GM23338 (cell line): ENCODE results near the gene OSBPL3. TPM values are rescaled to one million over a fixed set of nuclear protein-coding genes. Genes with fewer than 3 reads are reported as not detected.

Experiments
- ATAC-seq: fragments of 200-7000 bp; cut with Tn5 transposase; 3 replicates; pipeline ENCODE4 v1.9.1; 2020
- DNase-seq: peaks from one replicate; pipeline ENCODE4 v3.0.0-alpha.2; 2015; ENCODE audit warnings: low spot score
- H2AFZ ChIP-seq: fragments of 200-600 bp; sonication (generic); 2 replicates; pipeline ENCODE4 v1.8.0; 2016; ENCODE audit warnings: antibody characterized with exemption, mild to moderate bottlenecking, moderate library complexity
- H3F3A ChIP-seq: fragments of 200-600 bp; sonication (generic); replicated peaks from 2 replicates; pipeline ENCODE4 v1.8.0; 2017; ENCODE audit warnings: antibody characterized with exemption, mixed run types, low read depth
- H3K27ac ChIP-seq: fragments of 200-600 bp; sonication (generic); 2 replicates; pipeline ENCODE4 v1.6.1; 2016; ENCODE audit warnings: low read depth
- H3K27me3 ChIP-seq: fragments of 200-600 bp; sonication (generic); 2 replicates; pipeline ENCODE4 v1.8.0; 2016; ENCODE audit warnings: mild to moderate bottlenecking, mixed run types, moderate library complexity; ENCODE audit not compliant: insufficient read depth
- H3K36me3 ChIP-seq: fragments of 200-600 bp; sonication (generic); 2 replicates; pipeline ENCODE4 v1.8.0; 2016; ENCODE audit warnings: mild to moderate bottlenecking; ENCODE audit not compliant: insufficient read depth
- H3K4me1 ChIP-seq: fragments of 200-600 bp; sonication (generic); 2 replicates; pipeline ENCODE4 v1.8.0; 2016; ENCODE audit warnings: mild to moderate bottlenecking, moderate library complexity; ENCODE audit not compliant: insufficient read depth
- H3K4me2 ChIP-seq: fragments of 200-600 bp; sonication (generic); 2 replicates; pipeline ENCODE4 v1.7.1; 2017; ENCODE audit warnings: mixed run types
- H3K4me3 ChIP-seq: fragments of 200-600 bp; sonication (generic); 2 replicates; pipeline ENCODE4 v1.6.1; 2016; ENCODE audit warnings: mixed run types
- H3K79me2 ChIP-seq: fragments of 200-600 bp; sonication (generic); replicated peaks from 2 replicates; pipeline ENCODE4 v1.8.0; 2017; ENCODE audit warnings: mild to moderate bottlenecking; ENCODE audit not compliant: insufficient read depth
- H3K9me2 ChIP-seq: fragments of 200-600 bp; sonication (generic); 2 replicates; pipeline ENCODE4 v1.8.0; 2017; ENCODE audit not compliant: insufficient read depth
- H4K20me1 ChIP-seq: fragments of 200-600 bp; sonication (generic); replicated peaks from 2 replicates; pipeline ENCODE4 v1.8.0; 2017; ENCODE audit warnings: mild to moderate bottlenecking; ENCODE audit not compliant: insufficient read depth
- H3K27ac Mint-ChIP-seq: 2 replicates; pipeline ENCODE4 v1.8.0; 2020; ENCODE audit warnings: inconsistent platforms, mild to moderate bottlenecking, moderate library complexity, mixed read lengths
- H3K27me3 Mint-ChIP-seq: 3 replicates; pipeline ENCODE4 v1.8.0; 2022; ENCODE audit warnings: low read depth, mild to moderate bottlenecking, moderate library complexity, mixed read lengths, inconsistent platforms; ENCODE audit not compliant: insufficient read depth, poor library complexity
- H3K36me3 Mint-ChIP-seq: 3 replicates; pipeline ENCODE4 v1.8.0; 2021; ENCODE audit warnings: low read depth, mild to moderate bottlenecking, inconsistent platforms, moderate library complexity, mixed read lengths
- H3K4me1 Mint-ChIP-seq: 3 replicates; pipeline ENCODE4 v1.8.0; 2020; ENCODE audit warnings: mild to moderate bottlenecking, inconsistent platforms, mixed read lengths
- H3K4me3 Mint-ChIP-seq: 3 replicates; pipeline ENCODE4 v1.8.0; 2021; ENCODE audit warnings: moderate library complexity, mild to moderate bottlenecking, inconsistent platforms, mixed read lengths
- H3K9me3 Mint-ChIP-seq: 3 replicates; pipeline ENCODE4 v1.8.0; 2020; ENCODE audit warnings: moderate library complexity, mild to moderate bottlenecking, inconsistent platforms, mixed read lengths
- CREB1 ChIP-seq: fragments of 250-450 bp; sonication (Bioruptor Pico); IDR thresholded peaks from 2 replicates; pipeline ENCODE4 v1.5.0; 2020; ENCODE audit warnings: low read depth, mild to moderate bottlenecking, moderate library complexity
- CTCF ChIP-seq, 2 experiments: fragments of 200-600 bp in 1 of 2; sonication (generic) in 1 of 2; conservative IDR thresholded peaks; 2 replicates each; pipeline versions ENCODE4 v1.5.1 to v1.6.1; 2016 to 2017; ENCODE audit warnings: antibody characterized with exemption in 2 of 2, low read depth in 2 of 2, mild to moderate bottlenecking in 2 of 2, moderate library complexity in 1 of 2
- ETS1 ChIP-seq: IDR thresholded peaks from 2 replicates; pipeline ENCODE4 v1.6.1; 2016; ENCODE audit warnings: antibody characterized with exemption
- EZH2 ChIP-seq: fragments of 200-600 bp; sonication (generic); IDR thresholded peaks from one replicate; pipeline ENCODE4 v1.8.0; 2017; ENCODE audit warnings: antibody characterized with exemption, mild to moderate bottlenecking, low read depth; ENCODE audit not compliant: unreplicated experiment
- EZH2phosphoT487 ChIP-seq: fragments of 200-600 bp; sonication (generic); IDR thresholded peaks from one replicate; pipeline ENCODE4 v1.8.1; 2018; ENCODE audit warnings: antibody characterized with exemption; ENCODE audit not compliant: unreplicated experiment
- JUNB ChIP-seq: IDR thresholded peaks from one replicate; pipeline ENCODE4 v1.6.1; 2016; ENCODE audit warnings: antibody characterized with exemption; ENCODE audit not compliant: unreplicated experiment
- NANOG ChIP-seq: IDR thresholded peaks from 2 replicates; pipeline ENCODE4 v1.6.1; 2016; ENCODE audit warnings: antibody characterized with exemption, borderline replicate concordance
- POLR2AphosphoS5 ChIP-seq: IDR thresholded peaks from 2 replicates; pipeline ENCODE4 v1.6.1; 2016; ENCODE audit warnings: antibody characterized with exemption, low read depth
- REST ChIP-seq: IDR thresholded peaks from one replicate; pipeline ENCODE4 v1.6.1; 2018; ENCODE audit warnings: antibody characterized with exemption; ENCODE audit not compliant: unreplicated experiment
- STAT1 ChIP-seq: IDR thresholded peaks from one replicate; pipeline ENCODE4 v1.6.1; 2016; ENCODE audit warnings: antibody characterized with exemption; ENCODE audit not compliant: unreplicated experiment
- ZNF114 ChIP-seq: fragments of 250-450 bp; sonication (Bioruptor Pico); IDR thresholded peaks from 2 replicates; pipeline ENCODE4 v1.5.0; 2020; ENCODE audit warnings: mild to moderate bottlenecking, moderate library complexity
- ZNF331 ChIP-seq: fragments of 250-450 bp; sonication (Bioruptor Pico); IDR thresholded peaks from 2 replicates; pipeline ENCODE4 v1.5.0; 2020; ENCODE audit warnings: low read depth, mild to moderate bottlenecking, moderate library complexity
- ZNF462 ChIP-seq: fragments of 250-450 bp; sonication (Bioruptor Pico); IDR thresholded peaks from 2 replicates; pipeline ENCODE4 v1.5.0; 2020; ENCODE audit warnings: mild to moderate bottlenecking, moderate library complexity
- polyA plus RNA-seq: library from polyadenylated mRNA; unstranded; fragments of >200 nt; fragmentation: Nextera tagmentation; extraction: Ambion mirVana; gene quantifications from 2 replicates; pipeline ENCODE4 v1.2.1, GENCODE V29; 2016
- total RNA-seq: library from RNA; depleted of rRNA; stranded (reverse); fragments of >200 nt; shearing (Covaris generic); gene quantifications from 2 replicates; pipeline ENCODE4 v1.2.3, GENCODE V29; 2014

The OSBPL3 gene
- total and polyA plus RNA-seq, 2 experiments from 2014 or later: 7.2 to 15.7 TPM

GRCh38 chr7:24951441-24951980 is 28.5 kb downstream of the OSBPL3 start:
- H3K27ac Mint-ChIP-seq: no peak overlapping the region; the same call in 1 of the 2 replicates
- H3K4me3 Mint-ChIP-seq: no peak overlapping the region
- DNase-seq (no peak), ATAC-seq (no peak)
- Histone ChIP-seq H3K4me2 (no peak overlapping the region), H3K27ac (no peak overlapping the region), H3K79me2 (peaks cover 39% of the 10 kb centered on the region), H3K36me3 (no peaks in the 10 kb centered on the region), H3F3A (no peaks in the 10 kb centered on the region), H3K27me3 (no peaks in the 10 kb centered on the region), H4K20me1 (no peaks in the 10 kb centered on the region), H3K4me1 (no peaks in the 10 kb centered on the region), H3K4me3 (no peak overlapping the region), H2AFZ (no peak overlapping the region), H3K9me2 (no peaks in the 10 kb centered on the region)
- TF ChIP-seq ZNF331 (CRISPR knock-in tag): no peak
- no peak for TF ChIP-seq NANOG
- no peak for TF ChIP-seq POLR2AphosphoS5
- no peak for TF ChIP-seq ZNF462 (CRISPR knock-in tag)
- TF ChIP-seq EZH2phosphoT487: no peak
- no peak for TF ChIP-seq EZH2
- no peak for TF ChIP-seq ETS1
- no peak for TF ChIP-seq CTCF (conservative IDR thresholded peaks at IDR 0.05; ENCODE audit: low read depth in 2 of 2)
- TF ChIP-seq STAT1: no peak
- TF ChIP-seq ZNF114 (CRISPR knock-in tag): no peak
- no peak for TF ChIP-seq REST
- no peak for TF ChIP-seq JUNB
- TF ChIP-seq CREB1 (CRISPR knock-in tag): no peak
- peaks cover 10% of the 10 kb centered on the region; the same call in 2 of the 3 replicates for H3K4me1 Mint-ChIP-seq
- no peaks in the 10 kb centered on the region for H3K36me3 Mint-ChIP-seq
- H3K9me3 Mint-ChIP-seq: no peaks in the 10 kb centered on the region
- no peaks in the 10 kb centered on the region for H3K27me3 Mint-ChIP-seq
